HuH-7.5 (cell line): ENCODE data around the gene PLA2G2C.

Experiments
- DNase-seq: peaks from one replicate; pipeline ENCODE4 v3.0.0; 2011; ENCODE audit warnings: low spot score

The PLA2G2C gene

DNA sequence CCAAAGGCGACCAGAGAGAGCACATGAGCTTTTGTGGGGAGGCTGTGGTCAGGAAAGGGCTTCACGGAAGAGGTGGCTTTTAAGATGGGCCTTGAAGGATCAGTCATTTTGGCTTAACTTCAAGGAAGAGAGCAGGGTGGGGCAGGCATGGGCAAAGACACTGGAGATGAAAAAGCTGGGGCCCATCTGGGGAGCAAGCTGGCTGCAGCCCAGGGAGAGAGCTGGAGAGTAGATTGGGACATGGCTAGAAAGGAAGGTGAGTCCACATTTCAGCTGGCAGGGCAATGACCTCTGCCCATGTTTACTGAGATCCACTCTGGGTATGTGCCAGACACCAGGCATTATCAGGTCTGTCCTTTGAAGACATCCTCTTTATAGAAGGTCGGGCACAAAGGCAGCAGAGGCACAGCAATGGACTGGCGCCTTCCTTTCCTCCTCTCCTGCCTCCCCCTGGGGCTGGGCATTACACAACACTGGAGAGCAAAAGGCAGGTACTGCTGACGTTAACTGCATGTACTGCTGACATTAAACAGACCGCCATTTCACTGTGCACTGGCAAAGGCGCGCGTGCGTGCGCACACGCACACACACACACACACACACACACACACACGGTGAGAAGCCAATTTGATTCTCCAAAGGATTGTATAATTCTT is 2.6 kb downstream of the PLA2G2C start:
- no peak for DNase-seq

DNA sequence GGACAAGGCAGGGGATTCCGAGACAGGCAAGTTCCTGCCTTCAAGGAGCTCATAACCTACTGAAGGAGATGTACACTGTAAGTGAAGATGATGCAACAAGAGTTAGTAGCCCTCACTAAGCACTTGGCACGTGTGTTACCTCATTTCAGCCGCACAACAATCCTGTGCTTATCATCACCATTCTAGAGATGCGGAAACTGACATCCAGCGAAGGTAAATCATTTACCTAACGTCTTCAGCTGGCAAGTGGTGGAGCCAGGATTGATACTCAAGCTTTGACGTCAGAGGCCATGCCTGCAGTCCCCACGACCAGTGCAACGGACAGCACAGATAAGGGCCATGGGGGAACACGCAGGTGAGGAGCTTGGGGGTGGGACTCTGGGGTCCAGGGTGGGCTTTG is 3.3 kb downstream of the PLA2G2C start:
- no peak for DNase-seq

DNA sequence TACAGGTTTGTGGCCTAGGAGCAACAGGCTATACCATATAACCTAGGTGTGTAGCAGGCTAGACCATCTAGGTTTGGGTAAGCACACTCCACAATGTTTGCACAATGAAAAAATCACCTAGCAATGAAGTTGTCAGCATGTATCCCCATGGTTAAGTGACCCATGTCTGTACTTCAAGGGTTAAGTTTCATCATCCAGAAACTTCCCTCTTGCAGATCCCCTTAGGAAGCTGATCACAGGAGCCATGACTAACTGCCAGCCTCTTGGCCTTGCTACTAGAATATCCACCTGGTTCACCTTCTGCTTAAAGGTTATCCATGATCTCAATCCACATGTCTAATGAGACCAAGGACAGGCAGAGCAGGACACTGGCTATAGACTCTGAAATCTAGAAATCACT is 3.9 kb downstream of the PLA2G2C start:
- no peak for DNase-seq

DNA sequence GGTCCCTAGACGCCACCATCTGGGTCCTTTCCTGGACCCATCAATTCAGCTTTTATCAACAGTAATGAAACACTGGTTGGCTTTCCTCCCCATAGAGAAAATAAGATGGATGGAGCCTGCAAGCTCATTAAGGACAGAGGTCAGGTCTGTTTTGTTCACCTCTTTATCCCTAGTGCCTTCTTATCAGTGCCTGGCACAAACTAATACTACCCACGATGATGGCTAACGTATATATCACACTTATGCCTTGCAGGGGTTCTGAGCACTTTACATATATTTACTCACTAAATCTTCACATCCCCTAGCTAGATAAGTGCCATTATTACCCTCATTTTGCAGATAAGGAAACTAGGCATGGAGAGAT is 5.5 kb downstream of the PLA2G2C start:
- no peak for DNase-seq

DNA sequence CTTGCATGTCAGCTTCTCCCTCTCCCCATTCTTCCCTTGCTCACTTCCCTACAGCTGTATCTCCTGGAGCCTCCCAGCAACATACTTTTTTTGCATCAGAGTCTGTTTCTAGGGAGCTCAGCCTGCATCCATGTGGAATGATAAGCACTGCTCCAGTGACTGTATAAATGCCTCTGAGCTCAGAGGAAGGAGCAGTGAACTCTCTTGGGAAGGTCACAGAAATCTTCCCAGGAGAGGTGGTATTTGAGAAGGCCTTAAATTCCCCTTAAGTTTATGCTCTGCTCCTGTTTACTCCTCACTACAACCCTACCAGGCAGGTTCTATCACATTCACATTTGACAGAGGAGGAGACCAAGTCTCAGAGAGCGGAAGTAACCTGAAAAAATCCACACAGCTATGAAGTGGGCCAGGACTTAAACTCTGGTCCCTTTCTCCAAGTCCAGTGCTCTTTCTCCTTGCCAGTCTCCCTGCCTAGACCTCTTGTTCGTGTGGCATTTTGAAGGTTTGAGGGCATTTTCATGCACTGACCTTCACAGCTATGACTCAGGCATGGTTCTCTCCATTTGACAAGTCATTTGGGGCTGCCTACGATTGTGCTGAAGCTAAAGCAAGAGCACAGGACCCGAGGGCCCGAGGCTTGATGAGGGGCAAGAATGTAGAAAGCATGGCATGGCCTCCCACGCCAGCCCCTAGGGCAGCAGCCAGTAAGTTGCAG is 6.0 kb downstream of the PLA2G2C start:
- no peak for DNase-seq

DNA sequence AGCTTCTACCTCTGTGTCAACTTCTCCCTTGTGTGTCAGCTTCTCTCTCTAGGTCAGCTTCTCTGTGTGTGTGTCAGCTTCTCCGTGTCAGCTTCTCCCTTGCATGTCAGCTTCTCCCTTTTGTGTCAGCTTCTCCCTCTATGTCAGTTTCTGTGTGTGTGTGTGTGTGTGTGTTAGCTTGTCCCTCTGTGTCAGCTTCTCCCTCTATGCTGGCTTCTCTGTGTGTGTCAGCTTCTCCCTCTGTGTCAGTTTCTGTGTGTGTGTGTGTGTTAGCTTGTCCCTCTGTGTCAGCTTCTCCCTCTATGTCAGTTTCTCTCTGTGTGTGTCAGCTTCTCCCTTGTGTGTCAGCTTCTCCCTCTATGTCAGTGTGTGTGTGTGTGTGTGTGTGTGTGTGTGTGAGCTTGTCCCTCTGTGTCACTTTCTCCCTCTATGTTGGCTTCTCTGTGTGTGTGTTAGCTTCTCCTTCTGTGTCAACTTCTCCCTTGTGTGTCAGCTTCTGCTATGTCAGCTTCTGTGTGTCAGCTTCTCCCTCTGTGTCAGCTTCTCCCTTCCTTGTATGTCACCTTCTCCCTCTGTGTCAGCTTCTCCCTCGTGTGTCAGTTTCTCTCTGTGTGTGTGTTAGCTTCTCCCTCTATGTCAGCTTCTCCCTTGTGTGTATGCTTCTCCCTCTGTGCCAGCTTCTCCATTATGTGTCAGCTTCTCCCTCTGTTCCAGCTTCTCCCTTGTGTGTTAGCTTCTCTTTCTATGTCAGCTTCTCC is 6.8 kb downstream of the PLA2G2C start:
- DNase-seq = no peak

DNA sequence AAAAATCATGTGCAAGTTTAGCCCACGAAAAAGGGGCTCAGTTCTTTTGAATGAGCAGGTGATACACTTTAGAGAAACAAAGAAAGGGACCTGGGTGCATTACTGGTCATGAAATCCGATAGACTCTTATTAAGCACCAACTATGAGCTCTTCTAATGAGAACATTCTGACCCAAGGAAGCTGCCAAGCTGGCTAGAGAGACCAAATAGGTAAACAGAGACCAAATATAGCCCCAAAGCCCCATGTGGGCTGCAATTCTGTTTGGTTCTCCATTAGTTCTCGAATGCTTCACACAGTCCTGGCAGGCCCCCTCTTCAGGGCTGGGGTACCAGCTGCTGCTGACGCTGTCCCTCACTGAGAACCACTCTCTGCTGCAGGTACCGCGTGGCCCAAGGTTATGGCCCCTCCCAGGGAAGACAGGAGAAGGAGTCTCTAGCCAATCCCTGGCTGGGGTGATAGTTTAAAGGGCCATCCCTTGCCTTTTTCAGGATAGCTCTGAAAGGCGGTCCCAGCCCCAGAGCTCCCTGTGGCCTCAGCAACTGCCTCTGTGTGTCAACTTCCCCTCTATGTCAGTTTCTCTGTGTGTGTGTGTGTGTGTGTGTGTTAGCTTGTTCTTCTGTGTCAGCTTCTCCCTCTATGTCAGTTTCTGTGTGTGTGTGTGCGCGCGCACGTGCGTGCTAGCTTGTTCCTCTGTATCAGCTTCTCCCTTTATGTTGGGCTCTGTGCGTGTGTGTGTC is 7.5 kb downstream of the PLA2G2C start:
- no peak for DNase-seq

DNA sequence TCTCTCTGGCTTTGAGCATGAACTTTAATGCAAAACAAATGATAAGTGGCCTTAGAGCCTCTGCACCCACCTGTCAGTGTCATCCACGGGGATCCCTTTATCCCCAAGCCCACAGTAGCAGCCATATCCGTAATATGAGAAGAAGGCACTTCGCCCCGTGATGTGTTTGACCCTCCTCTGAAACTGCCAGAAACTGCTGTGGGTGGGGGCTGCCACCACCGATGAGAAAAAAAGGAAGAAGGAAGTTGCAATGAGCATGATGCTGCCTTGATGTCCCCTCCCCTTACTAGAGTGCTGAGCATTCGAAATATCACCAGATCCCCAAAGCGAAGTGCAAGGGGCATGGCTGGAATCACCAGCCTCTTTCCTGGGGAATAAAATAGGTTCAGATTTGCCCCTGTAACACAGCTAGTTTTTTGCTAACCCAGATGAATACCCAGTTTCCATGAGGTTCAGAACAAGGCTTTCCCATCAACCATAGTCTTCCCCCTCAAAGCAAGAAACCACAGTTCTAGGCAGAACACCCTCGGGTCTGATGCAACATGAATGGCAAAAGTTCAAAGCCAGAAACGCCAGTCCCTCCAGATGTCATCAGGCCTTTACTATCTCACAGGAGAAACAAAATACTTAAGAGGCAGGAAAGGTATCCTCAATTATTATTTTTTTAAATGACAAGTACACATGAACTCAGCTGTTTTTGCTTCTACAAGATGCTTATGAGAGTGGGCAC is 11.2 kb downstream of the PLA2G2C start:
- no peak for DNase-seq

DNA sequence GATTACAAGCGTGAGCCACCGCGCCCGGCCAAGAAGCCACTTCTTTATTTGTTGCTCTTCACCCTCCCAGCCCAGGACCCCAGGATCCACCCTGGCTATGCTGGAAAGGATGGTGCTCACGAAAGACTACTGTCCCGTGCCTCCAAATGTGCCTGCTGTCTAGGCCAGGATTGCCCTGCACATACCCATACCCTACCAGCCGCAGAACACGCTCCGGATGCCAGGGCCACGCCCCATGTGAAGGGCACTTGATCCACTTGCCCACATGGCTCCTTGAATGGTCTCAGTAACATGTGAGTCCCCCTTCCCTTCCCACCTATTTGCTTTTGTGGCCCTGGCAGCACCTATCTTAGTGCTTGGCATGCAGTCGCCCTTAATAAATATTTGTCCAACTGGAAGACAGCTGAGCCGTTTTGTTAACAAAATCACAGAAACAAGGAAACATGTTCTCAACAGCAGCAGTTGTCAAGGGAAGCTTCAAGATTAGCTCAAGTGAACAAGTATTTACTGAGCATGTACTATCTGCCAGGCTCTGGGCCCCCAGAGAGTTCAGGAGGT is 14.2 kb downstream of the PLA2G2C start:
- no peak for DNase-seq

DNA sequence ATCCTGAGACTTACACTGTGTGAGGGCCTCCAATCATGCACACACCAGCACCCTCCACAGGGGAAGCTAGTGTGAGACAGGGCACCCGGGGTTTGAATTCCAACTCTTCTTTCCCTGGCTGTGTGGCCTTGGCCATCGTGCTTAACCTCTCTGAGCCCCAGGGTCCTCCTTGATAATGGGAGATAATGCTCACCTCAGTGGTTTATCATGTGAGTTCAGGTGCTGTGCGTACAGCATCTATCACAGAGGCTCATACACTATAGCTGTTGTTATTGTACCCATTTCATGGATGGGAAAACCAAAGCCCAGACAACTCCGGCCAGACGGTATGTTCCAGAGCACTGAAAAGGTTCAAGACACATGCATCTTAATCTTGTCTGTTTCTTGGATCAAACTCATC is 16.4 kb downstream of the PLA2G2C start:
- no peak for DNase-seq

DNA sequence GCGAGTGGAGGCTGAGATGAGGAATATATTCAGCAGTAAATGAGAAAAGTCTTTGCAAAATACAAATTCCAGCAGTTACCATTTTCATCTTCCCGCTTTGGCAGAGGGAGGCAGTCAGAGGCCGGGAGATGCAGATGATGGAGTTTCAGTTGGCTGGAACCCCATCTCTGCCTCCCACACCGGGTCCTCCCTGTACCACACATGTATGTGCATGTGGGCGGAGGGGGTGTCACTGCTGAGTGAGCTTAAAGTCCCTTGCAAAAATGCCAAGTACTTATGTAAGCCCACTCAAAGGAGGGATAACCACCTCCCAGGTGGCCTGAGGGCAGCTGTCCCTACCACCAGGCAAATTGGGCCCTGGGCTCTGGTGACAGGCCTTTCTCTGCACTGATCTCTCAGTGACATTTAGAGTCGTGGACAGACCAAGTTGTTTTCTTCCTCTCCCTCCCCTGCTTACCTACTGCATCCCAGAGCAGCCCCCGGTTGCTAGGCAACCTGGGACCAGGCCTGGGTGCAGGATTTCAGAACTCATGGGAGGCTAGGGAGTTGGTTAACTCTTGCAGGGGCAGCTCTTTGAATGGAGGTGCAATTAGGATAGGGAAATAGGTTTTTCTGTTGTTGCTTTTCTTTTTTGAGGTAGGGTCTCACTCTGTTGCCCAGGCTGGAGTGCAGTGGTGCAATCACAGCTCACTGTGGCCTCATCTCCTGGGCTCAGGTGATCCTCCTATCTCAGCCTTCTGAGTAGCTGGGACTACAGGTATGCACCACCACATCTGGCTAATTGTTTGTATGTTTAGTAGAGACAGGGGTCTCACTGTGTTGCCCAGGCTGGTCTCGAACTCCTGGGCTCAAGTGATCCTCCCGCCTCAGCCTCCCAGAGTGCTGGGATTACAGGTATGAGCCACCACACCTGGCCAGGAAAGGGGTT is 17.5 kb downstream of the PLA2G2C start:
- no peak for DNase-seq

DNA sequence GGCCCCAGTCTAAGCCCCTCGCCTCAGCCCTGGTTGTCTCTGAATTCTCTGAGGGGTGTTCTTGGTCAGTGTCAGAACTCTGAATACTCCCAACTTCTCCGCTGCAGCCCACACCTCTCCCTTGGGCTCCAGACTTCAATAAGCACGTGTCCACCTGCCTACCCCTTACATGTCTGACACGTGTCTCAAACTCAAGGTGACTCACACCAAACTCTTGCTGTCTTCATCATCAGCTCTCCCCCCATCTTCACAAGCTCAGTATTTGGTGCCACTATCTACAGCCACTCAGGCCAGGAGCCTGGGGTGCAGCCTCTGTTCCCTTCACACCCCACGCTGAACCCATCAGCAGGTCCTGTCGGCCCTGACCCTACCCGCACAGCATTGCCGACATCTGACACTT is 19.2 kb downstream of the PLA2G2C start:
- DNase-seq = no peak

DNA sequence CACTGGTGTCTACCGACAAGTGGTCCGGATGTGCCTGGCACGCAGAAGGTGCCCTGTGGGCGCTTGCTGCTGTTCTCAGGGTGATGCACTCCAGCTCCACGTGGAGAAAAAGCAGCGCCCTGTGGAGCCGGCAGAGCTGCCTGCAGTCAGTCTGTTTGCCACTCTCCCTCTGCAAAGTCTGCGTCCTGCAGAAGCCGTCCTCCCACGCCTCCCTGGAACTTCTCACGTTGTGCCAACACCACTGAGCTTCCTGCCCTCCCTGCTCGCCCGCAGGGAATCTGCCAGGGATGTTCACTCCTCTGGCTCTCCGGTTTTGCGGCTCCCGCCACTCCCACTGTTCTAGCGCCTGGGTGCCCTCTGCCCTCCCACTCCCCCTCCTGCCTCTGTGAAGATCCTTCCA is 20.3 kb downstream of the PLA2G2C start:
- DNase-seq = no peak

DNA sequence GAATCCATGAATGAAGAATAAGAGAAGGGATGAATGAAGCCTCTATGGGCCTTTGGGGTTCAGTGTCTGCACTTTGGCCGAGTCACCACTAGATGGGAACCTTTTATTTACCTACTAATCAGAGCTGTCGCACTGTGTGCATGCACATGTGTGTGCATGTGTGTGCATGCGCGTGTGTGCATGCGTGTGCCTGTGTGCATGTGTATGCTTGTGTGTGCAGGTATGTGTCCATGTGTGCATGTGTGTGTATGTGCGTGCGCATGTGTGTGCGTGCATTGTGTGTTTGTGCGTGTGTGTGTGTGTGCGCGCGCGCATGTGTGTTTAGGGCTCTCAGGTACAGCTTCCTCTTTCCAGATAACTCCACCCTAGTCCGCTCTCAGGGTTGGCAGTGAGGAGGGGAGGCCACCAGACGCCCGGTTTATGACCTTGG is 20.8 kb downstream of the PLA2G2C start:
- DNase-seq = no peak

DNA sequence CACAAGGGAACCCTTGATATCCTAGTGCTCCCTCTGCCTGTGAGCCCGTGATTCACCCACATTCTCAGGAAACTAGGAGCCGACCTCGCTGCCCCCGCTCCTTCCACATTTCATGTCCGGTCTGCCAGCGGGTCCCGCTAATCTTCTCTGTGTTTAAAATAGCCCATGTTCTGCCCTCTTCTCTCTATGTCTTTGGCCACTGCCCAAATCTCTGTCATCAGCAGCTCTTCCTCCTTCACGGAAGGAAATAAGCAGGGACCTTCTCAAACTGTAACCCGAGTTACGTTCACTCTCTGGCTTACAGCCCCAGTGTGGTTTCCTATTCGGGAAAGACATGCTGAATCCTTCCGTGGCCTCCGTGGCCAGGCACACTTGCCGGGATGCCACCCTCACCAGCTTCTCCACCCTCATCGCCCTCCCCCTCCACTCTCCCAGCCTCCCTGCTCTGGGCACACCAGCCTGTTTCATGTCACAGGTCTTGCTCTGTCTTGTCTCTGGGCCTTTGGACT is 21.6 kb downstream of the PLA2G2C start:
- DNase-seq = no peak

DNA sequence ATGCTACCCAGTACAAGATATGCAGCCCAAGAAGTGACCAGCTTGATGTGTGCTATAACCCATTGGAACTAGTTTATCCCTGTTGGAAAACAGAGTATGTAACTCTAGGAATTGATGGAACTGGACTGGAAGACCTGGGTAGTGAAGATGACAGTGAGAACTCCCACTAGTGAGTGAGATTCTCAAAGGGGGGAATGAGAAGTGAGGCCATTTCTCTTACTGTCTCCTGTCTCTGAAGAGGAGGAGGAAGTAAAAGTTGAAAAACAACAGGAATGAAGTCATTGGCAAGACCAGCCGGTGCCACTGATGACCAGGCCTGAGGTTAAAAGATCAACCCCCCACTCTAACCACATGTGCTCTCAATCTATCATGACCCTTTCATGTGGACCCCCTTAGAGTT is 26.3 kb downstream of the PLA2G2C start:
- no peak for DNase-seq

DNA sequence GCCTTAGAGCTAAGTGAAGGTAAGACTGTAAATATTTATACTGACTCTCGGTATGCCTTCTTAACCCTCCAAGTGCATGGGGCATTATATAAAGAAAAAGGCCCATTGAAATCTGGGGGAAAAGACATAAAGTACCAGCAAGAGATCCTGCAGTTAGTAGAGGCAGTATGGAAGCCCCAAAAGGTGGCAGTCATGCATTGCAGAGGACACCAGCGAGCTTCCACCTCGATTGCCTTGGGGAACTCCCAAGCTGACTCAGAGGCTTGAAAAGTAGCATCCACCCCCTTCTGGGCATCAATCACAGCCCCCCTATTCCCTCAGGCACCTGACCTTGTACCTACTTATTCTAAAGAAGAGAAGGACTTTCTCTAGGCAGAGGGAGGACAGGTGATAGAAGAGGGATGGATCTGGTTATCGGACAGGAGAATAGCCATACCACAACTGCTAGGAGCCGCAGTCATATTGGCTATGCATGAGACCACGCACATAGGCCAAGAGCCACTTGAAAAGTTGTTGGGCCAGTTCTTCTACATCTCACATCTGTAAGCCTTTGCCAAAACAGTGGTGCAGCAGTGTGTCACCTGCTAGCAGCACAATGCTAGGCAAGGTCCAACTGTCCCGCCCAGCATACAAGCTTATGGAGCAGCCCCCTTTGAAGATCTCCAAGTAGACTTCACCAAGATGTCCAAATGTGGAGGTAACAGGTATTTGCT is 27.8 kb downstream of the PLA2G2C start:
- no peak for DNase-seq

DNA sequence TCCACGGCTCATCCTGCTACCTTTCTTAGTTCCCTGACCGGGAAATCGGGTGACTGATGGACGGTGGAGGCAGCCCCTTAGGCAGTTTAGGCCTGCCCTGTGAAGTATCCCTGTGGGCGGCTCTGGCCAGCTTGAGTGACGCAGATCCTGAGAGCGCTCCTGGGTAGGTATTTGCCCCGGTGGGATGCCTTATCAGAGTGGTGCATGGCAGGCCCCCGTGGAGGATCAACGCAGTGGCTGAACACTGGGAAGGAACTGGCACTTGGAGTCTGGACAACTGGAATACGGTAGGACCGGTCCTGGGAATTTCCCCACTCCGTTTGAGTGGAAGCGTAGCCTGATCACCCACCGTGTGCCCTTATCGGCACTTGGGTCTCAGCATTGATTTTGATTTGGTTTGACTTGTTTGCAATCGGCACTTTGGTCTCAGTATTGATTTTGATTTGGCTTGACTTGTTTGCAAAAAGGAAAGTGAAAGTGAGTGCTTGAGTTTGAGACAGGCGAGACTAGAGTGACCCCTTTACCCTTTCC is 32.0 kb downstream of the PLA2G2C start:
- no peak for DNase-seq

DNA sequence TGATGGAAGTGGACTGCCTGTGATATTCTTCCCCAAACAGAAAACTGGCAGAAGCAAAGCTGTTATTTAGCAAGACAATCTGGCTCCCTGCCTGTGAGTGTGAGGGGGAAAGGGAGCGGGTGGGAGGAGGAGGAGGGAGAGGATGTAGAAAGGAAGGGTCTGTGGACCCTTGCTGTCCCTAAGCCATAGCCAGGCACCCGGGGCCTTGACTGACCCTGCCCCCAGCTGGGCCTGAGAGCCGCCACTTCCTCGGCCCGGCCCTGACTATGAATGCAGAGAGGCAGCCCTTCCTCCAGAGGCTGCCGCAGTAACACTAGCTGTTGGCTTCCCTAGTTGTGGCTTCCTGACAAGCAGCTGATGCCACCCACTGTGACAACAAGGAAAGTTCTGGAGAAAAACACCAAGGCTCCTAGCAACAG is 33.3 kb downstream of the PLA2G2C start:
- no peak for DNase-seq

DNA sequence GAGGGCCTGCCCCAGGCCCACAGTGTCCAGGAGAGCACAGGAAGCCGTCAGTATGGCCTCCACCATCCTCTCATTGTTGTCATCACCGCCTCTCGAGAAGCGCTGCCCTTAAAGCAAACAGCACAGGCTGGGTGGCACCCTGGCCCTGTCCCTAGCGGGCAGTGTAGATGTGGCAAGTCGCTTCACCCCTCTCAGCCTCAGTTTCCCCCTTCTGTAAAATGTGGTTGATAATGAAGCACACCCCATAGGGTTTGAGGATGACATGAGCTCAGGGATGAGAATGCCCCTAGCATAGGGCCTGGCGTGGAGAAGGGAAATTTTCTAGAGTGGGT is 33.8 kb downstream of the PLA2G2C start:
- no peak for DNase-seq
